ENCODE results near the gene PRKAG3. TPM values are rescaled to one million over a fixed set of nuclear protein-coding genes. Genes with fewer than 3 reads are reported as not detected.
A peak's percentile ranks its signal among the peaks of the same experiment; 100 is the strongest.

The PRKAG3 gene
- total RNA-seq, 1 experiment from 2014 or later, result not detected

GRCh38 chr2:218781691-218782527 is 49.7 kb downstream of the PRKAG3 start, which contains the start of gene CYP27A1:
Gene CYP27A1, plus strand, starts transcription at chr2:218782147. Its CDS starts 36 bp downstream, at chr2:218782183.
- peak within 1 kb of the TSS; percentile 38 for H3K27ac Mint-ChIP-seq (ENCODE audit: unreplicated experiment)
- H3K4me1 ChIP-seq, result peaks cover 15% of the 10 kb centered on the region; the same call in 1 of the 2 replicates
- BruUV-seq (replicated peaks), result no TSS peak
- peak within 1 kb of the TSS; percentile 35 for H3K4me3 ChIP-seq (ENCODE audit: low read depth, low read length)
- ChIA-PET POLR2A (interaction anchor here (0.9 to 1.5 kb wide), 3 partner anchors 71 to 284 kb away, joined by 3 to 5 read pairs (median 4); partner anchors contain the start of gene TTLL4), CTCF (interaction anchor here (0.5 to 2.1 kb wide), 8 partner anchors 25 to 1008 kb away, joined by 3 to 19 read pairs (median 4); partner anchors contain the start of gene TTLL4)
- H3K4me3 Mint-ChIP-seq (ENCODE audit: unreplicated experiment), result peak within 1 kb of the TSS; percentile 81
- H3K36me3 ChIP-seq (ENCODE audit: control insufficient read depth, insufficient read depth, low read length), result no peaks in the 10 kb centered on the region
- DNase-seq, result peak; percentile 74
- peaks cover 31% of the 10 kb centered on the region for H3K4me1 Mint-ChIP-seq (ENCODE audit: low read depth, unreplicated experiment)
- no peaks in the 10 kb centered on the region for H3K27me3 Mint-ChIP-seq (ENCODE audit: insufficient read depth, unreplicated experiment)
- H3K9me3 ChIP-seq, result peaks cover 4% of the 10 kb centered on the region; the same call in 1 of the 2 replicates
- no peaks in the 10 kb centered on the region for H3K36me3 Mint-ChIP-seq (ENCODE audit: insufficient read depth, unreplicated experiment)
- peaks cover 9% of the 10 kb centered on the region for H3K9me3 Mint-ChIP-seq (ENCODE audit: unreplicated experiment)
- no peaks in the 10 kb centered on the region for H3K27me3 ChIP-seq (replicated peaks; ENCODE audit: control insufficient read depth, insufficient read depth, low read length)
- intact Hi-C loops (cut with micrococcal nuclease; ENCODE audit: unreplicated experiment), result loop anchor here (1.0 to 2.0 kb wide), 2 partner anchors 65 to 71 kb away; partner anchors contain the start of gene TTLL4
- TF ChIP-seq, protein P1, sequence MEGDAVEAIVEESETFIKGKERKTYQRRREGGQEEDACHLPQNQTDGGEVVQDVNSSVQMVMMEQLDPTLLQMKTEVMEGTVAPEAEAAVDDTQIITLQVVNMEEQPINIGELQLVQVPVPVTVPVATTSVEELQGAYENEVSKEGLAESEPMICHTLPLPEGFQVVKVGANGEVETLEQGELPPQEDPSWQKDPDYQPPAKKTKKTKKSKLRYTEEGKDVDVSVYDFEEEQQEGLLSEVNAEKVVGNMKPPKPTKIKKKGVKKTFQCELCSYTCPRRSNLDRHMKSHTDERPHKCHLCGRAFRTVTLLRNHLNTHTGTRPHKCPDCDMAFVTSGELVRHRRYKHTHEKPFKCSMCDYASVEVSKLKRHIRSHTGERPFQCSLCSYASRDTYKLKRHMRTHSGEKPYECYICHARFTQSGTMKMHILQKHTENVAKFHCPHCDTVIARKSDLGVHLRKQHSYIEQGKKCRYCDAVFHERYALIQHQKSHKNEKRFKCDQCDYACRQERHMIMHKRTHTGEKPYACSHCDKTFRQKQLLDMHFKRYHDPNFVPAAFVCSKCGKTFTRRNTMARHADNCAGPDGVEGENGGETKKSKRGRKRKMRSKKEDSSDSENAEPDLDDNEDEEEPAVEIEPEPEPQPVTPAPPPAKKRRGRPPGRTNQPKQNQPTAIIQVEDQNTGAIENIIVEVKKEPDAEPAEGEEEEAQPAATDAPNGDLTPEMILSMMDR (IDR thresholded peaks at IDR 0.05; ENCODE audit: insufficient read depth in 1 of 2, low read depth in 1 of 2, low read length in 1 of 2, severe bottlenecking in 1 of 2, unreplicated experiment in 1 of 2), result no peak

- Histone ChIP-seq H3K9me3 (peaks cover 10% of the 10 kb centered on the region), H3K4me1 (peaks cover 15% of the 10 kb centered on the region; the same call in 1 of the 2 replicates), H3K27me3 (replicated peaks; ENCODE audit: control insufficient read depth, insufficient read depth, low read length) (no peaks in the 10 kb centered on the region), H3K36me3 (ENCODE audit: control insufficient read depth, insufficient read depth, low read length) (no peaks in the 10 kb centered on the region), H3K4me3 (ENCODE audit: low read depth, low read length) (peak overlapping the region; percentile 35)
- Mint-ChIP-seq H3K9me3 (ENCODE audit: unreplicated experiment) (peaks cover 15% of the 10 kb centered on the region), H3K4me3 (ENCODE audit: unreplicated experiment) (peak overlapping the region; percentile 81), H3K27me3 (ENCODE audit: insufficient read depth, unreplicated experiment) (no peaks in the 10 kb centered on the region), H3K36me3 (ENCODE audit: insufficient read depth, unreplicated experiment) (no peaks in the 10 kb centered on the region), H3K27ac (ENCODE audit: unreplicated experiment) (peak overlapping the region; percentile 12), H3K4me1 (ENCODE audit: low read depth, unreplicated experiment) (peaks cover 31% of the 10 kb centered on the region)
- intact Hi-C loops (cut with micrococcal nuclease; ENCODE audit: unreplicated experiment), result no loop called here
- ChIA-PET POLR2A (interaction anchor here (1.5 kb wide), 1 partner anchor 71 kb away, joined by 5 read pairs; the partner anchor contains the start of gene TTLL4), CTCF (interaction anchor here (0.6 to 2.1 kb wide), 6 partner anchors 67 to 1007 kb away, joined by 3 to 19 read pairs (median 5); partner anchors contain the start of gene TTLL4)
- TF ChIP-seq, protein P1 (IDR thresholded peaks at IDR 0.05; ENCODE audit: insufficient read depth in 1 of 2, low read depth in 1 of 2, low read length in 1 of 2, severe bottlenecking in 1 of 2, unreplicated experiment in 1 of 2), result no peak
- peak; percentile 44 to 69 for DNase-seq
- TSS peak; percentile 93 for BruUV-seq (replicated peaks)
These were observed 50.5 kb downstream of the PRKAG3 start for GRCh38 chr2:218780851-218781690.

GRCh38 chr2:218780046-218780445 is 51.6 kb downstream of the PRKAG3 start:
- H3K4me1 ChIP-seq, result peaks cover 15% of the 10 kb centered on the region; the same call in 1 of the 2 replicates
- no peaks in the 10 kb centered on the region for H3K27me3 ChIP-seq (replicated peaks; ENCODE audit: control insufficient read depth, insufficient read depth, low read length)
- POLR2A ChIA-PET, result no interaction called here
- no peak overlapping the region for H3K4me3 ChIP-seq (ENCODE audit: low read depth, low read length)
- intact Hi-C loops (cut with micrococcal nuclease; ENCODE audit: unreplicated experiment), result no loop called here
- BruUV-seq (replicated peaks), result no TSS peak
- H3K9me3 ChIP-seq, result peaks cover 12% of the 10 kb centered on the region
- H3K27me3 Mint-ChIP-seq (ENCODE audit: insufficient read depth, unreplicated experiment), result no peaks in the 10 kb centered on the region
- TF ChIP-seq, protein P1 (IDR thresholded peaks at IDR 0.05; ENCODE audit: insufficient read depth in 1 of 2, low read depth in 1 of 2, low read length in 1 of 2, severe bottlenecking in 1 of 2, unreplicated experiment in 1 of 2), result no peak
- peaks cover 19% of the 10 kb centered on the region for H3K9me3 Mint-ChIP-seq (ENCODE audit: unreplicated experiment)
- no peaks in the 10 kb centered on the region for H3K36me3 ChIP-seq (ENCODE audit: control insufficient read depth, insufficient read depth, low read length)
- CTCF ChIA-PET, result no interaction called here
- no peaks in the 10 kb centered on the region for H3K36me3 Mint-ChIP-seq (ENCODE audit: insufficient read depth, unreplicated experiment)
- H3K4me3 Mint-ChIP-seq (ENCODE audit: unreplicated experiment), result no peak overlapping the region
- H3K27ac Mint-ChIP-seq (ENCODE audit: unreplicated experiment), result no peak overlapping the region
- DNase-seq, result no peak
- peaks cover 31% of the 10 kb centered on the region for H3K4me1 Mint-ChIP-seq (ENCODE audit: low read depth, unreplicated experiment)
